ENCODE measurements around the gene PAIP2. TPM values are rescaled to one million over a fixed set of nuclear protein-coding genes. Genes with fewer than 3 reads are reported as not detected.
"Not testable (repeated sequence)": the region's sequence is repeated elsewhere in the genome, so short reads cannot be mapped to it uniquely, and the experiment has no call there.

The PAIP2 gene
- total RNA-seq, 1 donor from 2014 or later: 77.0 TPM

GRCh38 chr5:139376364-139376763, 34.7 kb downstream of the PAIP2 start:
- intact Hi-C loops (cut with micrococcal nuclease): no loop called here

GRCh38 chr5:139377226-139377625, 35.6 kb downstream of the PAIP2 start:
- intact Hi-C loops (cut with micrococcal nuclease): no loop called here

DNA sequence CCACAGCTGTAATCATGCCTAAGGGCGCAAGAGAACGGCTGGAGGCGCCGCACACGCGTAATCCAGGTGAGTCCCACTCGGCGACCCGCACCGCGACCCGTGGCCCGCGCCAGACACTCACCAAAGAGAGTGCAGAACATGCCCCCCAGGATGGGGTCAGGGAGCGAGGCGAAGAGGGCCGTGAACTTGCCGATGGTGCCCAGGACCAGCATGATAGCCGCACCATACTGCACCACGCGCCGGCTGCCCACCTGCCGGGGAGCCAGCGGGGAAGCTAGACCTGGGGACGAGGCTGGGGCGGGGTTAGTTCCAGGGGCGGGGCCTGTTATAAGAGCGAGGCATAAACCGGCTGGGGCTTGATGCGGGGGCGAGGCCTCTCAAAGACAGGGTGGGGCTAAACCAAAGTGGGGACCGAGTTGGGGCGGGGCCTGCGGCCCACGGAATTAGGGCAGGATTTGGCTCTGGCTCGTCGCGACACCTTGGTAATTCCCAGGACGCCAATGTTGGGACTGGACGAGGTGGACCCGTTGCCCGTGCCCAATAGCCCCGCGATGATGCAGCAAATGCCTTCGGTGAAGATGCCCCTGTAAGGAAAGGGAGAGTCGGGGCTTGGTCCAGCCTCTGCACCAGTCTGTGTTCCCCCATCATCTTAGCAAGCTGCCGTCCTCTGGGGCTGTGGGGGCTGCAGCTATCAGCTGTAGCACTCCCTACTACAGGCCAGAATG, 36.6 kb downstream of the PAIP2 start:
- intact Hi-C loops (cut with micrococcal nuclease): no loop called here

GRCh38 chr5:139378941-139379361, 37.3 kb downstream of the PAIP2 start:
- intact Hi-C loops (cut with micrococcal nuclease): no loop called here

GRCh38 chr5:139379626-139380449, 38.2 kb downstream of the PAIP2 start:
- intact Hi-C loops (cut with micrococcal nuclease): no loop called here

DNA sequence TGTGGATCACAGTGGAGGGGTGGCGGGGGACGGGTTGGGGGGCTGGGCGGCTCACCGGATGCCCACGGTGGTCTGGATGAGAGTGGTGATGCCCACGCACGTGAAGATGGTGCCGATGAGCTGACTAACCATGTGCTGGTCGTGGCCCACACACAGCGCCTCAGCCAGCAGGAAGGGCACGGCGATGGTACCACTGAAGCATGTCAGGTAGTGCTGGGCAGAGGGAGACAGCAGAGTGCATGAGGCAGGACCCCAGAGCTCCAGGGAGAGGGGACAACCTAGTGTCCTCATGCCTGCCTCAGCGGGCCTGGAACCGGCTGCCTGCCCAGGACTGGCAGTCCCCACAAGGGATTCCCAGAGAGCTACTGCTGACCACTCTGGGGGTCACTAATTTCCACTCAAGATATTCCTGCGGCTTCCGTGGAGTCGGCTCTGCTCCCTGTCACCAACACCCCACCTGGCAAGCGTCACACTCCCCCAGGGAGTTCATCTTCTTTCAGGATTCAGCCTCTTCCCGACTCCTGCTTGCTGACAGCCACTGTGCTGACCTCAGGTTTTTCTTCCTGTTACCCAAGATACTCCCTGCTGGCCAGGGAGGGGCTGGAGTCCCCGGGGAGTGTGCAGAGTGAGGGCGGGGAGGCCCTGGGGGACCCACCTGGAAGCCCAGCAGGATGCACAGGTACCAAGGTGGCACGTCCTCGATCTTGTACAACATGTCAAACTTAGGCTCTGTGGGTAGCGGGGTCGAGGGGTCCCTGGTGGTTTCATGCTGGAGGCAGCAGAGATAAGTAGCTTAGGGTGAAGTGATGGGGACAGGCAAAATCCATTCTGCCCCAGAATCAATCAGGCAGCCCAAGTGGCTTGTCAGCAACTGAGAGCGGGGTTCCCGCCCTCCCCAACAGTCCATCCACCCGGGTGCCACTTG, 40.4 kb downstream of the PAIP2 start:
- intact Hi-C loops (cut with micrococcal nuclease): no loop called here

- intact Hi-C loops (cut with micrococcal nuclease): no loop called here
These were observed 41.2 kb downstream of the PAIP2 start for GRCh38 chr5:139382807-139383206.

DNA sequence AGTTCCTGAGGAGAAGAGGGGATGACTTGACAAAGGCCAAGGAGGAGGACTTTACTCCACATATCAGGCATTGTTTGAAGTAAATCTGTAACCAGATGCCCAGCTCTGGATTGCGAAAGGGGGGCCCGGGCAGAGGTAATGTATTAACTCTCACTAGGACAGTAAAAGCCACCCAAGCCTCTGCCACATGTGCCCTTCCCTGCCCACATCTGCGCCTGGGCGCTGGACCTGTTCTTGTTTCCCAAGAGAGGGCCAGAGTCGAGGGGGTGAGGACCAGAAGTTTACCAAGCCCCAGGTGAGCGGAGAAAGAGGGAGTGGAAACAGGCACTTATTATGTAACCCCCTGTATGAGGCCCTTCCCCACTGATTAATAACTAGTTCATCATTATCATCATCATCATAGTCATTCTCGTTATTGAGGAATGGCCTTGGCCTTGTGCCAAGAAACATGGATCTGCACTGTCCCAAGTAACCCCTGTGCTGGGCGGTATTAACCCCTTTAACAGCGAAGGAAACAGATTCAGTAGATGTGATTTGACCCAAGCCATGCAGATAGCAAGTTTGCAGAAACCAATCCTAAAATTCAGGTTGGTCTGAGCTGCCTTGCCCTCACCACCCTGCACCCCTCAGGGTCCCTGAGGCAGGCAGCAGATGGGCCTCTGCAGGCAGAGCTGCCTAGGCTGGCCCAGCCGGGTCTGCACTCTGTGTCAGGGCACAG, 41.8 kb downstream of the PAIP2 start, which contains the start of gene SLC23A1:
TSS of gene SLC23A1 (minus strand) at position 23 of the 718 bp plus-strand sequence. CDS start 44 bp downstream, outside the sequence.
- intact Hi-C loops (cut with micrococcal nuclease): no loop called here

DNA sequence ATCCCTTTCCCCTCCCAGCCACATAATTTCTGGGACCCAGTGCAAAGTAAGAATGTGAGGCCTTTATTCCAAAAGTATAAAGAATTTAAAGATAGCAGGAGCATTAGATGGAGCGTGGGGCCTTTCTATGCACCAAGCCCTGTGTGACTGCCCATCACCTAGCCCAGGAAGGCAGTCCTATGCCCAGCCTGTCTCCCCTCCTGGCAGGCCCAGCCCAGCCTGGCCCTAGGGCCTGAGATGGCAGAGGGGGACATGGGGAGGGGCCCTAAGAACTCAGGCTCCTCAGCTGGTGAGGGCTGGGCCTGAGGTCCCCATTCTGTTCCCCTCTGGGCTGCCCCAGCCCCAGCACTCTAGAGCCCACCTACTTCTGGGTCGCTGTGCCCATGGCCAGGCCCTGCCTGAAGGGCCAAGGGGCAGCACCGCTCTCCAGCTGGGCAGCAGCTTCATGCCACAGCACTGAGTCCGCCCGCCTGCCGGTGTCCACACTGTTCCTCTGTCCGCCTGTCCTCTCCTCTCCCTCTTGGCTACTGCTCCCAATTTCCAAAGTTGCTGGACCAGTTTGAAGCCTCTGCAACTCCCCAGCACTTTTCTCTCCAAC, 42.4 kb downstream of the PAIP2 start:
- intact Hi-C loops (cut with micrococcal nuclease): no loop called here

GRCh38 chr5:139384591-139385051, 43.0 kb downstream of the PAIP2 start:
- intact Hi-C loops (cut with micrococcal nuclease): no loop called here

- intact Hi-C loops (cut with micrococcal nuclease): no loop called here
These were observed 43.7 kb downstream of the PAIP2 start for GRCh38 chr5:139385061-139386049.

DNA sequence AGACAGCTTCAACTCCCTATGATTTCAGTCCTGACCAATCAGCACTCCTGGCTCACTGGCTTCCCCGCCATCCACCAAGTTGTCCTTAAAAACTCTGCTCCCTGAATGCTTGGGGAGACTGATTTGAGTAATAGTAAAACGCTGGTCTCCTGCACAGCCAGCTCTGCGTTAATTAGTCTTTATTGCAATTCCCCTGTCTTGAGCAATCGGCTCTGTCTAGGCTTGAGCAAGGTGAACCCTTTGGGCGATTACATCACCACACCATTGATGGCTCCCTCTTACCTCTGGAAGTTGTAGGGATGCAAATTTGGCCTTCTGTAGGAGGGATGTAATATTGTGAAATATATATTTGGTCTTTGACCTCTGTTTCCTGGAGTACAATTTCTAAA, 44.4 kb downstream of the PAIP2 start:
- intact Hi-C loops (cut with micrococcal nuclease): no loop called here

GRCh38 chr5:139386956-139387355, 45.3 kb downstream of the PAIP2 start:
- intact Hi-C loops (cut with micrococcal nuclease): not testable (repeated sequence)

GRCh38 chr5:139387611-139388197, 46.0 kb downstream of the PAIP2 start:
- intact Hi-C loops (cut with micrococcal nuclease): no loop called here

GRCh38 chr5:139388198-139388821, 46.7 kb downstream of the PAIP2 start:
- intact Hi-C loops (cut with micrococcal nuclease): no loop called here

DNA sequence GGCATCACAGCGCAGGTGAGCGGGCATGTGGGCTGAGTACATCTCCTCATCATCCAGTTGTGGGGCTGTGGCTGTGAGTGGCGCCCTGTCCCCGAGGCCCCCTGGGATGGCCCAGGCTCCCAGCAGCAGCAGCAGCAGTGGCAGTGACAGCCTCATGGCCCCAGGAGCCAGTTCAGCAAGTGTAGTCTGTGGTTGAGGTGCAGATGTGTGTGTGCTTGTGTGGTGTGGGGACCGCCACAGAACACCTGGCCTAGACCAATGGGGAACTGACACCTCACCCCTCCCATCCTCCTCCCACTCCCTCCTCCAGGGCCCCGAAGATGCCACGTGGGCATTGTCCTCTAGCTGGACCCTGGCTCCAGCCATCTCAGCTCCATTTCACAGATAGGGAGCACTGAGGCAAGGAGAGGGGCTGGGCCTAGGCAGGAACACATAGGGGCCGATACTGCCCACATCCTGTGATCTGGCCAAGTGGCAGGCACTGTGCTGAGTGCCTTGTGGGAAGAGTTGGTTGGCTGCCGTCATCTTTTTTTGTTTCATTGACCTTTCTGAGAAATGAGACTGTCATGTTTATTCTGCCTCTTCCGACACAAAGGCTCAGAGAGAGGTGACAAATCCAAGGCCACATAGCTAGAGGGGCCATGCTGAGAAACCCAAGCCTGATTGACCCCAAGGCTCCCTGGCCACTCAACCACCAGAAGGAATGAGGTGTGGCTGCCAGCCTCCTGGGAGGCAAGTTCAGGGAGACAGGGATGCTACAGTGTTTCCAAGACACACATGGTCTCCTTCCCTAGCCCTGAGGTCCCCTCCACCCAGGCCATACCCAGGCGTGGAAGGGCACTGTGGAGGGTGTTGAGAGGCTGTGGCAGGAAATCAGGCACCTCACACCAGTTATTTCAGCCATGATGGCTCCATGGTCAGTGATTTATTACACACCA, 48.3 kb downstream of the PAIP2 start, which contains the start of gene MZB1:
TSS of gene MZB1 (minus strand) at position 213 of the 938 bp plus-strand sequence. CDS start at position 156, 57 bp downstream.
- intact Hi-C loops (cut with micrococcal nuclease): loop anchor here (5.0 to 10.0 kb wide), 3 partner anchors 118 to 735 kb away; partner anchors contain the start of gene SIL1

All from T-helper 2 cell treated with Interferon-gamma antibody and Interleukin-4, amounts not matched to agents 100 ng/mL and 5 ng/mL, for 36 hours (primary cell).